ENCODE measurements around the gene POSTN. TPM values are rescaled to one million over a fixed set of nuclear protein-coding genes. Genes with fewer than 3 reads are reported as not detected.

Gene POSTN
- total RNA-seq, 1 donor from 2014 or later, result 149 TPM

DNA sequence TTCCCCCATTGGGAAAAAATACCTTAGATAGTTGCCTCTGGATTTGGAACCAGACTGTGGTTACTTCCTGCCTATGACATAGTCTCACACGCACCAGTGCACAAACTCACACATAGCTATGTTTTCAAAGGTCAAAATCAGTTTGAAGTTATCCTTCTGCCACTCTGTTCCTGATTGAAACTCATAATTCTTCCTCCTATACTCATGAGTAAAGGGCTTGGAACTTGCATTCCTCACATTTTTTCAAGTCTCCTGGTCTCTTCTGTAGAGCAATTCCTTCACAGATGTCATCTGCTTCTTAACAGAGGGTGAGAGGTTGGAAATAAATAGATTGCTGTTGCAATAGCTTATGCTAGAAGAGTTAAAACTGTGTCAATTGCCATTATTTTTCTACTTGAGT lies 18.6 kb upstream of the POSTN start:
- H3K27ac ChIP-seq, result no peak overlapping the region
- H3K9me3 ChIP-seq, result no peaks in the 10 kb centered on the region
- H3K4me3 ChIP-seq, result no peak overlapping the region
- H3K27me3 ChIP-seq, result no peaks in the 10 kb centered on the region
- peaks cover 0 to 9% of the 10 kb centered on the region in 2 donors for H3K4me1 ChIP-seq
- intact Hi-C loops (cut with DNase I), result no loop called here
- no peak for DNase-seq (ENCODE audit: low spot score in 2 of 2)
- H3K36me3 ChIP-seq, result no peaks in the 10 kb centered on the region
- TF ChIP-seq, protein P1, sequence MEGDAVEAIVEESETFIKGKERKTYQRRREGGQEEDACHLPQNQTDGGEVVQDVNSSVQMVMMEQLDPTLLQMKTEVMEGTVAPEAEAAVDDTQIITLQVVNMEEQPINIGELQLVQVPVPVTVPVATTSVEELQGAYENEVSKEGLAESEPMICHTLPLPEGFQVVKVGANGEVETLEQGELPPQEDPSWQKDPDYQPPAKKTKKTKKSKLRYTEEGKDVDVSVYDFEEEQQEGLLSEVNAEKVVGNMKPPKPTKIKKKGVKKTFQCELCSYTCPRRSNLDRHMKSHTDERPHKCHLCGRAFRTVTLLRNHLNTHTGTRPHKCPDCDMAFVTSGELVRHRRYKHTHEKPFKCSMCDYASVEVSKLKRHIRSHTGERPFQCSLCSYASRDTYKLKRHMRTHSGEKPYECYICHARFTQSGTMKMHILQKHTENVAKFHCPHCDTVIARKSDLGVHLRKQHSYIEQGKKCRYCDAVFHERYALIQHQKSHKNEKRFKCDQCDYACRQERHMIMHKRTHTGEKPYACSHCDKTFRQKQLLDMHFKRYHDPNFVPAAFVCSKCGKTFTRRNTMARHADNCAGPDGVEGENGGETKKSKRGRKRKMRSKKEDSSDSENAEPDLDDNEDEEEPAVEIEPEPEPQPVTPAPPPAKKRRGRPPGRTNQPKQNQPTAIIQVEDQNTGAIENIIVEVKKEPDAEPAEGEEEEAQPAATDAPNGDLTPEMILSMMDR (IDR thresholded peaks at IDR 0.05), result no peak

DNA sequence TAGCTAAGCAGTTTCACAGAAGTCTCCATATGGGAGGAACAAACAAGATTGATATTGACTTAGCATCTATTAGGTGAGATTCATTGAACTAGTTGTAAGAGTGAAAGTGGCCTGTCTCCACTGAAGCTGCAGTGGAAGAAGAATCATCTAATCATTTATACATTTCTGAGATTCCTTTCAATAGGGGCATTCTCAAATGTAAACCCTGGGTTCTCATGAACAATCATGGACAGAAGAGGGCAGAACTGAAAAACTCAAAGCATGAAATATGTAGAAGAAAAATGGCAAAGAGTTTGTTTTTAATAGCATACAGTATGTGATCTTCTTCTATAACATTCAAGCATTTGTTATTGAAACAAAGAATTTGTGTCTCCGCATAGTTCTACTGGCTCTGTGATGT lies 17.6 kb upstream of the POSTN start:
- Histone ChIP-seq H3K4me1 (peaks cover 0 to 9% of the 10 kb centered on the region in 2 donors), H3K27me3 (no peaks in the 10 kb centered on the region), H3K36me3 (no peaks in the 10 kb centered on the region), H3K9me3 (no peaks in the 10 kb centered on the region), H3K27ac (no peak overlapping the region), H3K4me3 (no peak overlapping the region)
- intact Hi-C loops (cut with DNase I), result no loop called here
- no peak for DNase-seq (ENCODE audit: low spot score in 2 of 2)
- TF ChIP-seq, protein P1 (IDR thresholded peaks at IDR 0.05), result no peak

DNA sequence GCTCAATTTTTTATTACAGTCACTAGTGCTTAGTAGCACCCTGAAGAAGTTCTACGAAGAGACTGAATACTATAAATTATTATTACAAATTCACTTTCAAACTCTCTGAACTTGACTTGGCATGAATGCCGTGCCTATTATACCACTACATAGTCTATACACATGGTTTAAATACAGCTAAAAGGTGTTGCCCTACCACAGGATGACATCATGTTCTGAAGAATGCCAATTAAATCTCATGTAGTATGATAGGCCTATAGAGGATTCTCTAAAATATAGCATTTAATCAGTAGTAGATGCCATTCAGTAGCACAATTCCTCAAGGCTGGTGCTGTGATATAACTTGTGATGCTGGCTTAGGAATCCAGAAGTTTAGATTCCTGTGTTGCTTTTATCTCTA lies 16.7 kb upstream of the POSTN start:
- peaks cover 0 to 9% of the 10 kb centered on the region in 2 donors for H3K4me1 ChIP-seq
- TF ChIP-seq, protein P1 (IDR thresholded peaks at IDR 0.05), result no peak
- no peak overlapping the region for H3K27ac ChIP-seq
- no peaks in the 10 kb centered on the region for H3K27me3 ChIP-seq
- no peak overlapping the region for H3K4me3 ChIP-seq
- intact Hi-C loops (cut with DNase I), result no loop called here
- H3K9me3 ChIP-seq, result no peaks in the 10 kb centered on the region
- no peaks in the 10 kb centered on the region for H3K36me3 ChIP-seq
- no peak for DNase-seq (ENCODE audit: low spot score in 2 of 2)

DNA sequence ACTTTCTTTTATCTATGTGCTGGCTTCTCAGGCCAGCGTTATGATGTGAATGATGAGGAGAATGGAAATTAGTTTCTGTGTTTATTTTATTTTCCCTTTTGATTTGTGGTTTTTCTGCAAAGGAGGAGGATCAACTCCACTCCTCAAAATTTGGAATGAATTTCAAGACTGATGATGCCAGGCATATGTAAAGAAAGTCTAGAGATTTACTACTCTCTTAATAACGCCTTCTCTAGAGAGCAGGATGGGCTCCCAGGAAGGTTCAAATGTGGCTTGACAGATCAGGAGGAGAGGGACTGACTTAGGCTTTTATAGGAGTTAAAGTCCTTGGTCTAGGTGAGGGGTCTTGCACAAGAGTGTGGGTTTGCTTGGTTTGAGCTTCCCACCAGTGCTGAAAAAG lies 15.1 kb upstream of the POSTN start:
- H3K9me3 ChIP-seq, result no peaks in the 10 kb centered on the region
- H3K27ac ChIP-seq, result no peak overlapping the region
- TF ChIP-seq, protein P1 (IDR thresholded peaks at IDR 0.05), result no peak
- H3K4me1 ChIP-seq, result peaks cover 0 to 9% of the 10 kb centered on the region in 2 donors
- H3K36me3 ChIP-seq, result no peaks in the 10 kb centered on the region
- intact Hi-C loops (cut with DNase I), result no loop called here
- no peak for DNase-seq (ENCODE audit: low spot score in 2 of 2)
- H3K4me3 ChIP-seq, result no peak overlapping the region
- no peaks in the 10 kb centered on the region for H3K27me3 ChIP-seq

DNA sequence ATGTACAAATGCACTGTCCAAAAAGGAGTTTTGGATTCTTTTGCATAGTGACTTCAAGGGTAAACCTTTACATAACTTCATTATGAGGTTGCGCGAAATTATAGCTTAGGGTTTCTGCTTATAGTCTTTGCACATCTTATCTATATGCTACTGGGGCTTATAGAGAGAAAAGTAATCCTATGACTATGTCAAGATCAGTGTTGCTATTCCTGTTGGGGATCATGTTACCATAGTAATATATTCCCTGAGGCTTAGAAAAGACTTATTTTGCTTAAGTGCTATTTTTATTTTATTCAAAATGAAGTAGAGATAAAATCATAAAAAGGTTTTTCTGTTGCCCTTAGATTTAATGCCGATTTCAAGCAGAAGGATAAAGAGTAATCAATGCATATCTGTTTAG lies 14.7 kb upstream of the POSTN start:
- Histone ChIP-seq H3K9me3 (no peaks in the 10 kb centered on the region), H3K4me1 (peaks cover 0 to 8% of the 10 kb centered on the region in 2 donors), H3K36me3 (no peaks in the 10 kb centered on the region), H3K27me3 (no peaks in the 10 kb centered on the region), H3K4me3 (no peak overlapping the region), H3K27ac (no peak overlapping the region)
- DNase-seq (ENCODE audit: low spot score in 2 of 2), result no peak
- intact Hi-C loops (cut with DNase I), result no loop called here
- TF ChIP-seq, protein P1 (IDR thresholded peaks at IDR 0.05), result no peak

DNA sequence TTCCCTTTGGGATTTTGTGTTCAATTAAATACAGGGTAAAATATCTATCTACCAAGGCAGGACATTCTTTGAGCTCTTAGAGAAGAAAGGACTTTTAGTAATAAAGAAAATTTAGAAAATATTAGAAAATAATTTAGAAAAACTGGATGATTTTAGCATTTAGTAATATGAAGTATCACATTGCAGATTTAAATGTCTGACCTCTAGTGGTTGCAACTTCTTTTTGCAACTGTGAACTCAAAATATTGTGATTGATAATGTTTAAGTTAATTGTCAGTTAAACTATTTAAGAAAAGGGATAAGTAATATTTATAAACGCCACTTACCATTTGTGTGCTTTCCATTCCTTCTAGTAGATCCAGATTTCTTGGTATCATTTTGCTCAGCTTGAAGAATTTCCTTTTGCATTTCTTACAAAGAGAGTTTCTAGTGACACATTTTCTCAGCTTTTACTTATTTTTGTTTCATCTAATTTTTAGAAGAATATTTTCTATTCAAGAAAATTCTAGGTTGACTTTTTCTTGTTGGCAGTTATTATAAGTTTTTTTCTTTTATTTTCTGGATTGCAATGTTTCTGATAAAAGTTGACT lies 10.3 kb upstream of the POSTN start:
- Histone ChIP-seq H3K27ac (no peak overlapping the region), H3K4me1 (no peaks in the 10 kb centered on the region), H3K36me3 (no peaks in the 10 kb centered on the region), H3K27me3 (no peaks in the 10 kb centered on the region), H3K9me3 (no peaks in the 10 kb centered on the region), H3K4me3 (no peak overlapping the region)
- TF ChIP-seq, protein P1 (IDR thresholded peaks at IDR 0.05), result peak in 2 of 3 experiments; percentile 33 to 43
- intact Hi-C loops (cut with DNase I), result no loop called here
- DNase-seq (ENCODE audit: low spot score in 2 of 2), result no peak
